Measurements from ENCODE around the gene KCNH2. TPM values are rescaled to one million over a fixed set of nuclear protein-coding genes. Genes with fewer than 3 reads are reported as not detected.

Gene KCNH2
- total RNA-seq, 3 donors from 2014 or later (not counting 1 experiment from before 2014, with no cell fraction given) = 0.39 to 0.60 TPM; not detected in 1

DNA sequence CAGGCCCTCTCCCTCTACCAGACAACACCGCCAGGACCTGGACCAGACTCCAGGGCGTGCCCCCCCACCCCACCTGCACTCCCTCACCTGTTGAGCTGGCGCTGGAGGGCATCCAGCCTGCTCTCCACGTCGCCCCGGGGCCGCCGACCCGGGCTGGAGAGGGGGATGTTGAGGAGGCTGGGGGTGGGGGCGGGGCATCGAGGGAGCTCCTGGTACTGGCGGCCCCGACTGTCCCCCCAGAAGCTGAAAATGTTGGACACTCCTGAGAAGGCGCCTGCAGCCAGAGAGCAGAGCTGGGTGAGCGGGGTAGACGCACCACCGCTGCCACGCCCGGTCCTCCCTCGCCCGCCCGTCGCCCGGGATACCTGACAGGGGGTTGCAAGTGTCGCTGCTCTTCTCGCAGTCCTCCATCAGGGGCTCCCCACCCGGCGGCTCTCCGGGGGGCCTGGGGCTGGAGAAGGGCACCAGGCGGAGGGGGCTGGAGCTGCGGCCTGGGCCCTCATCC, 30.8 kb downstream of the KCNH2 start:
- Histone ChIP-seq H3K27ac (ENCODE audit: low read length) (no peak overlapping the region), H3K36me3 (ENCODE audit: control insufficient read depth, insufficient read depth, low read length) (no peaks in the 10 kb centered on the region), H3K9me3 (ENCODE audit: control insufficient read depth, insufficient read depth, low read length) (no peaks in the 10 kb centered on the region), H3K4me3 (ENCODE audit: low read length) (no peak overlapping the region), H3K4me1 (ENCODE audit: control insufficient read depth, insufficient read depth, low read length) (peaks cover 6% of the 10 kb centered on the region), H3K27me3 (ENCODE audit: control insufficient read depth, insufficient read depth, low read length) (no peaks in the 10 kb centered on the region)
- intact Hi-C loops (cut with micrococcal nuclease) = no loop called here
- no peak overlapping the region for H3K4me3 Mint-ChIP-seq
- no peak for ATAC-seq
- peaks cover 0 to 8% of the 10 kb centered on the region in 2 donors for H3K27me3 Mint-ChIP-seq (ENCODE audit: low read depth in 2 of 2)
- no peak for DNase-seq
- TF ChIP-seq, protein P1, sequence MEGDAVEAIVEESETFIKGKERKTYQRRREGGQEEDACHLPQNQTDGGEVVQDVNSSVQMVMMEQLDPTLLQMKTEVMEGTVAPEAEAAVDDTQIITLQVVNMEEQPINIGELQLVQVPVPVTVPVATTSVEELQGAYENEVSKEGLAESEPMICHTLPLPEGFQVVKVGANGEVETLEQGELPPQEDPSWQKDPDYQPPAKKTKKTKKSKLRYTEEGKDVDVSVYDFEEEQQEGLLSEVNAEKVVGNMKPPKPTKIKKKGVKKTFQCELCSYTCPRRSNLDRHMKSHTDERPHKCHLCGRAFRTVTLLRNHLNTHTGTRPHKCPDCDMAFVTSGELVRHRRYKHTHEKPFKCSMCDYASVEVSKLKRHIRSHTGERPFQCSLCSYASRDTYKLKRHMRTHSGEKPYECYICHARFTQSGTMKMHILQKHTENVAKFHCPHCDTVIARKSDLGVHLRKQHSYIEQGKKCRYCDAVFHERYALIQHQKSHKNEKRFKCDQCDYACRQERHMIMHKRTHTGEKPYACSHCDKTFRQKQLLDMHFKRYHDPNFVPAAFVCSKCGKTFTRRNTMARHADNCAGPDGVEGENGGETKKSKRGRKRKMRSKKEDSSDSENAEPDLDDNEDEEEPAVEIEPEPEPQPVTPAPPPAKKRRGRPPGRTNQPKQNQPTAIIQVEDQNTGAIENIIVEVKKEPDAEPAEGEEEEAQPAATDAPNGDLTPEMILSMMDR (IDR thresholded peaks at IDR 0.05) = no peak
- H3K4me1 Mint-ChIP-seq = no peaks in the 10 kb centered on the region
- H3K9me3 Mint-ChIP-seq = no peaks in the 10 kb centered on the region
- WGBS (ENCODE audit: insufficient coverage) = 37% methylated on average over 31 of the region's 31 CpGs
- no peaks in the 10 kb centered on the region for H3K36me3 Mint-ChIP-seq
- H3K27ac Mint-ChIP-seq = no peak overlapping the region

DNA sequence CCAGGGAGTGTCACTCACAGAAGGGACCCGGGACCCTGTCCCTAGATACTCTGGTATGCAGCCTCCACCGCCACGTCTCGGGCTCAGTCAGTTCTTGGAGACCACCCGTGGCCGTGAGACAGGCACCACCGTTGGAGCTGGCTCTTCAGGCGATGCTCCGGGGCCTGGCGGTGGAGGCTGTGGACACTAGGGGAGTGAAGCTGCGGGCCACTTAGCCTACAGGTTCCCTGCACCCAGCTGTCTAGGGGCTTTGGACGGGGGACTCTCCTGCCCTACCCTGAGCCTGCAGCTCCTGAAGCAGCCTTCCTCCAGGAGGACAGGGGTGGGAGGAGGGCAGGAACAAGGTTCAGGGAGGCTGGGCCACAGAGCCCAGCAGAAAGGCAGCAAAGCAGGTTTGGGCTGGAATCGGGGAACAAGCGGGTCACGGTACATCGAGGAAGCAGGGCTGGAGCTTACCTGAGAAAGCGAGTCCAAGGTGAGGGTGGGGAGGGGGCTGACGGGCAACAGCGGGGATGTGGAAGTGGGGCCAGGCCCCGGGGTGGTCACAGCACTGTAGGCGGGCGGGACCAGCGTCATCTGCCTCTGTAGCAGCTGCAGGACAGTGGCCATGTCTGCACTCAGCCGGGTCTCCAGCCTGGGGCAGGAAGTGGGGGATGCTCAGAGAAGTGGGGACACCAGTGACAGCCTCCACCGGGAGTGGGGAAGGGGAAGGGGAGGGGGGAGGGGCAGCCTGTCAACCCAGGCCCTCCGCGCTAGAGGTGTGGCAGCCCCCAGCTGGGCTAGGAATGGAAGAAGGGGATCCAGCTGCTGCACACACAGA, 31.5 kb downstream of the KCNH2 start:
- Histone ChIP-seq H3K27ac (ENCODE audit: low read length) (no peak overlapping the region), H3K4me1 (ENCODE audit: control insufficient read depth, insufficient read depth, low read length) (peaks cover 12% of the 10 kb centered on the region), H3K9me3 (ENCODE audit: control insufficient read depth, insufficient read depth, low read length) (no peaks in the 10 kb centered on the region), H3K4me3 (ENCODE audit: low read length) (no peak overlapping the region), H3K27me3 (ENCODE audit: control insufficient read depth, insufficient read depth, low read length) (no peaks in the 10 kb centered on the region), H3K36me3 (ENCODE audit: control insufficient read depth, insufficient read depth, low read length) (no peaks in the 10 kb centered on the region)
- DNase-seq (no peak), ATAC-seq (no peak)
- peaks cover 0 to 3% of the 10 kb centered on the region in 2 donors for H3K4me1 Mint-ChIP-seq
- 81% methylated on average over 27 of the region's 27 CpGs for WGBS (ENCODE audit: insufficient coverage)
- no peak overlapping the region for H3K4me3 Mint-ChIP-seq
- peaks cover 0 to 8% of the 10 kb centered on the region in 2 donors for H3K27me3 Mint-ChIP-seq (ENCODE audit: low read depth in 2 of 2)
- no peaks in the 10 kb centered on the region for H3K36me3 Mint-ChIP-seq
- intact Hi-C loops (cut with micrococcal nuclease) = no loop called here
- H3K9me3 Mint-ChIP-seq = no peaks in the 10 kb centered on the region
- H3K27ac Mint-ChIP-seq = no peak overlapping the region
- TF ChIP-seq, protein P1 (IDR thresholded peaks at IDR 0.05) = no peak

GRCh38 chr7:150945853-150946420, 32.2 kb downstream of the KCNH2 start:
- H3K36me3 Mint-ChIP-seq = no peaks in the 10 kb centered on the region
- no peak overlapping the region for H3K4me3 ChIP-seq (ENCODE audit: low read length)
- DNase-seq = no peak
- no peak overlapping the region for H3K27ac ChIP-seq (ENCODE audit: low read length)
- H3K4me1 ChIP-seq (ENCODE audit: control insufficient read depth, insufficient read depth, low read length) = peaks cover 15% of the 10 kb centered on the region
- no peaks in the 10 kb centered on the region for H3K27me3 ChIP-seq (ENCODE audit: control insufficient read depth, insufficient read depth, low read length)
- no peaks in the 10 kb centered on the region for H3K9me3 Mint-ChIP-seq
- WGBS (ENCODE audit: insufficient coverage) = 80% methylated on average over 17 of the region's 17 CpGs
- H3K27ac Mint-ChIP-seq = no peak overlapping the region
- peaks cover 0 to 8% of the 10 kb centered on the region in 2 donors for H3K4me1 Mint-ChIP-seq
- TF ChIP-seq, protein P1 (IDR thresholded peaks at IDR 0.05) = no peak
- H3K9me3 ChIP-seq (ENCODE audit: control insufficient read depth, insufficient read depth, low read length) = no peaks in the 10 kb centered on the region
- no peak overlapping the region for H3K4me3 Mint-ChIP-seq
- no peak for ATAC-seq
- H3K36me3 ChIP-seq (ENCODE audit: control insufficient read depth, insufficient read depth, low read length) = no peaks in the 10 kb centered on the region
- intact Hi-C loops (cut with micrococcal nuclease) = no loop called here
- peaks cover 0 to 12% of the 10 kb centered on the region in 2 donors for H3K27me3 Mint-ChIP-seq (ENCODE audit: low read depth in 2 of 2)

All from natural killer cell (primary cell).